NCI-H1105 treated with DMSO at 0.1 percent for 48 hours (cell line): ENCODE results near the gene PREB.
"Not testable (repeated sequence)": the region's sequence is repeated elsewhere in the genome, so short reads cannot be mapped to it uniquely, and the experiment has no call there.

Source experiments
- DNase-seq: peaks from one replicate; lab custom pipeline; 2025; lab: John Stamatoyannopoulos, UW

PREB gene

DNA sequence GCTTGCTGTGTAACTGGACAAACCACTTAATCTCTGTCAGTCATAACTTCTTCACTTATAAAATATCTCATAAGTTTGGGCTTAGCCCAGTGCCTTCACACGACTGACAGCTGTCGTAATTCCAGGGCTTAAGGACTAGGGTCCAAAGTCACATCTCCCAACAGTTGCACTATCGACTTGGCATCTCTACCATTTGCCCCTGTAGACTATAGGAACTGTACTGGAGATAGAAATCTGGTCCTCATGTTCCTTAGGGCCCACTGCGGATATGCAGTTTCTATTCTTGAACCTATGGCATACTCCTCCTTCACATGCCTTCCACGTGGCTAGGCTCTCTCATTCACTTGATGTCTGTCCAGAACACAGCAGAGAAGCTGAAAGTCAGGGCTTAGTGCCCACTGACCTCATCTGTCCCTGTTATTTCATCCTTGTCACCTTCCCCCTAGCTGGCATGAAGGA lies 8.2 kb downstream of the PREB start:
- DNase-seq: no peak

DNA sequence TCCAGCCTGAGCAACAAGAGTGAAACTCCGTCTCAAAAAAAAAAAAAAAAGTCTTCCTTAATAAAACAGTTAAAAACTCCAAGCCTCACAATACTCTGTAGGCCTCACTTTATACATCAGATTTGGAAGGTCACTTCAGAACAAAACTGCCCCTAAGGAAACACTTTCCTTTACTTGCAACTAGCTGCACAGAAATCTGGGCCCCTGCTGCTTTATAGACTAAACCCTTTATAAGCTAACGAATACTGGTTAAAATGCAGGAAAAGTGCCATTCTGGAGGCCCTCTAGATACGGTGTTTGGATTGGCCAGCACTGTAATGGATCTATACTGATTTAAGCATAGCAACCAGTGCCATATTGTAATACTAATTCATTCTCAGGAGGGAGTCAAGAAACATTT lies 9.3 kb downstream of the PREB start:
- no peak for DNase-seq

DNA sequence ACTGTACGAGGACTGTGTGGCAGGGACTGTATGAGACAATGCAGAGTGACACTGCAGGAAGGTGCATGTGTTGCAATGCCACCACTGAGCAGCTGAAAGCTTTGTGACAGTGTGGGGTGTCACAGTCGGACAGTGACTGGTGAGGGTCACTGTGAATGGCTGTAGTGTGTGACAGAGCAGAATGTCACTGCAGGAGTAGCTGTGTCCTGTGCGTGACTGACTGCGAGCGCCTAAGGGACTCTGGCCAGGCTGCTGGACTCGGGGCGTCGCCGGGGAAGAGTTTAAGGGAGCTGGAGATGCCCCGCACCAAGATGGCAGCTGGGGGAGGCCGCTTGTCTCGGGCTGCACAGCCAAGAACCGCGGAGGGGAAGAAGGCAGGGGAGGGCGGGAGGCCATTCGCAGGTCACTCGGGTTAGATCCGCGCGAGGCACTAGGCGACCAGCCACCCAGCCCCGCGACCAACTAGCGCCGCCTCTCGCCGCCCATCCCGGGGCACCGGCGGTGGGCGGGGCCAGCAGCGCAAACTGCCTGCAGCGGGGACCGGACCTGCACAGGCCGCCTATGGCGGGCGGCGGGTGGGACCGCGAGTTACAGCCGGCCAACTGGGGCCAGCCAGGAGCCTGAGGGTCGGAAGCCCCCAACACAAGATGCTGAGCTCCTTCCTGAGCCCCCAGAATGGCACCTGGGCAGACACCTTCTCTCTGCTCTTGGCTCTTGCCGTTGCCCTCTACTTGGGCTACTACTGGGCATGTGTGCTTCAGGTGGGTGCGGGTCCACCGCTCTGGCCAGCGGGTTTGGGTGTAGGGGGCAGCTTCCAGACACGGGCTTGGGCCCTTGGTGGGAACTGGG lies 10.9 kb downstream of the PREB start, which contains the start of gene ABHD1:
Gene ABHD1 (plus strand): TSS at position 514 of the 849 bp plus-strand sequence. CDS start 134 bp downstream, at position 648.
- DNase-seq: peak; percentile 20

DNA sequence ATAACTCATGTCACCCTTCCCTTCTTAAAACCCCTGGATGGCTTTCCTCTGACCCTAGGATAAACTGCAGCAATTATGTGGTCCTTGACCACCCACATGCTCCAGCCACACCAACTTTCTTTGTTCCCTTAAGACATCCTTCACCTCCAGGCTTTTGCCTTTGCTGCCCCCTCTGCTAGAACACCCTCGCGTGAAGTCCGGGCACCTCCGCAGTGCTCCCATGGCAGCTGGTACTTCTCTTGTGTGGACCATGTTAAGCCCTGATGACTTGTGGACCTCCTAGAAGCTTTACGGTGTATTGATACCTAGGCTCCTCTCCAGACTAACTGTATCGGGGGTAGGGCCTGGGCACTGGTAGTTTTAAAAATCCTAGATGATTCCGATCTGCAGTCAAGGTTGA lies 11.6 kb downstream of the PREB start:
- no peak for DNase-seq

DNA sequence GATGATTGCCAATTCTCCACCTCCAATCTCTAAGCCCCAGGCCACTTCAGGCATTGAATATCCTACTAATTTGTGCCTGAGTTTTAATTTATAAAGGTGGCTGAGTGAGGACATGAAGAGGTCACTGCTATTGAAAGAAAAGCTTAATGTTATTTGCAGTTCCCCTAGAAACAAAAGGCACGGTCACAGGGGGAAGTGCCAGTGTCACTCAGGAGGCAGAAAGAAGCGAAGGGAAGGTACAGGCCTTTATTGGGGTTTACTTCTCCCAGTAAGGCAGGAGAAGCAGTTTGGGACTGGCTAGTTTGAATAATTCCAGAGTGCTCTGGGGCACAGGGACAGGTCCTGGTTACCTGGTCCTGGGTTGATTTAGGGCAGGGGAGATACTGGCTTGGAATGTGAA lies 12.5 kb downstream of the PREB start:
- DNase-seq: no peak

DNA sequence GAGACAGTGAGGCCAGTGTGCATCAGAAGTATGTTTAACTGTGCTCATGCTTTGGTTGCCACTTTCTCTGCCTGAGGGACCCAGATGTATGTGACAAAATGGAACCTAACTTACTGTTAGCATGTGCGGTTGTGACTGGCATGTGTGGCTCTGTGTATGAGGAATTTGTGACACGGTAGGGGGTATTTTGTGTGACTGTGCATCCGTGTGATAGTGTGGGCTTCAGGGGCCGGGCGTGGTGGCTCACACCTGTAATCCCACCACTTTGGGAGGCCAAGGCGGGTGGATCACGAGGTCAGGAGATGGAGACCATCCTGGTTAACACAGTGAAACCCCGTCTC lies 15.1 kb downstream of the PREB start:
- DNase-seq: not testable (repeated sequence)

DNA sequence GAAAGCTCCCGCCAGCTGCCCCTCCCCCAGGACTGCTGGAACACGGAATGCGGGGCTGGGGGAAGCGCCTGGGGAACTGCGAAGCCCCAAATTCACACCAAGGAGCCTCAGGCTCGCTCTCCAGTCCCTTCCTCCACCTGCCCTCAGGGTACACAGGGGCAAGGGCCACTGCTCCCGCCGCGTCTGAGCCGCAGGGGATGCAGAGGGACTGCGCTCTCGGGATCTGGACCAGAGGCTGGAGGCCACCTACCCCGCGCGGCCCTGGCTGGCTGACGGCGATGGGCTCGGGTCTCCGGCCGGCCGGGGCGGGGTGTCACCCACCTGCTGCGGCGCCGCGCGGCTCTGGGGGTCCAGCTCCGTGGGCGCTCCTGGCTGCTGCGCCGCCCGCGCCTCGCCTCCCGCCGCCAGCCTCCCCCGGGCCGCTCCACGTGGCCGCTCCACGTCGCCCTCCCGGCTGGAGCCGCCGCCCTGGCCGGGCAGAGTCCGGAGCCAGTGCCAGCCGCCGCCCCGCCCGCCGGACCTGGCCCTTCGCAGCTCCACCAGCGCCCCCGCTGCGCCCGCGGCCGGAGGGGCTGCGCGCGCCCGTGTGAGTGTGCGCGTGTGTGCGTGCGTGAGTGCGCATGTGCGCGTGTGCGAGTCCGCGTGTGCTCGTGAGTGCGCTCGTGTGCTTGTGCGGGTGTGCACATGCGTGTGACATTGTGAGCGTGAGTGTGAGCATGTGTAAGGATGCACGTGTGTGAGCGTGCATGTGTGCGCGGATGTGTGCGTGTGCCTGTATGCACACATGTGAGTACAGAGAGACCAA lies 15.7 kb downstream of the PREB start, which contains the start of gene CGREF1:
Gene CGREF1 (minus strand): TSS at position 604 of the 805 bp plus-strand sequence. CDS start 14,762 bp downstream, outside the sequence.
- DNase-seq: peak; percentile 10

DNA sequence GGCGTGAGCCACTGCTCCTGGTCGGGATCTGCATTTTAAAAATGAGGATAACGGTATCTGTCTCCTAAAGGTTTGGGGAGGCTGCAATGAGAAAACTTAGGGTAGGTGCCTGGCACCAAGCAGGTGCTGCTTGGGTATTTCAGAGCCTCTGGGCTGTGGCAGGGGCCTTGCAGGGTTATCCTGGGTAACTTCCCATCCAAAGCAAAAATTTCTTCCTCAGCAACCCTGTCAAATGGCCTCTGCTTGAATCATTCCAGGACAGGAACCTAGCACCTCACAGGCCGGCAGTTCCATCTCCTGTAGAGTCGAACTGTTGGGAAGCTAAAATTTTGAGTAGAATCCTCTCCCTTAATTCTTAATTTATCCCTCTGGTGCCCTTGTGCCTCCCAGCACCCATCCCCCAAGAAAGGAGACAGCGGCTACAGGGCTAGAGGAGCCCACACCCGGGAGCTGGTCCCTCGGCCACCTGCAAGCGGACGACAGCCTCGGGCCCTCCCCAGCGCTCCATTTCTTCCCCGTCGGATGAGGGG lies 16.4 kb downstream of the PREB start:
- no peak for DNase-seq

DNA sequence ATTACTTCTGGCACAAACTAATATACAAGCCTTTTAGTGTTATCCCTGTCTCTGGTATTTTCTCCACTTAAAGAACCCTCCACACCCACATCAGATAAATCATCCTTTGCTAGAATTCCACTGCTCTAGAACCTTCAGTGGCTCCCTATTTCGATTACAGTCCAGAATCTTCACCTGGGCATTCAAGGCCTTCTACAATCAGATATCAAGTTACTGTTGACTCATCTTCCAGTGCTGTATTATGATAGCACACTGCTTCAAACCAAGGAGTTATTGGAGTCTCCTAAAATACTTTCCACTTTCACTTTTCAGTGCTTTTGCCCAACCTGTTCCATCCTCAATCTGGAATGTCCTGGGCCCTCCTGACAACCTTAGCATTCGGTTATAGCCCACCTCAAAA lies 18.9 kb downstream of the PREB start:
- no peak for DNase-seq

DNA sequence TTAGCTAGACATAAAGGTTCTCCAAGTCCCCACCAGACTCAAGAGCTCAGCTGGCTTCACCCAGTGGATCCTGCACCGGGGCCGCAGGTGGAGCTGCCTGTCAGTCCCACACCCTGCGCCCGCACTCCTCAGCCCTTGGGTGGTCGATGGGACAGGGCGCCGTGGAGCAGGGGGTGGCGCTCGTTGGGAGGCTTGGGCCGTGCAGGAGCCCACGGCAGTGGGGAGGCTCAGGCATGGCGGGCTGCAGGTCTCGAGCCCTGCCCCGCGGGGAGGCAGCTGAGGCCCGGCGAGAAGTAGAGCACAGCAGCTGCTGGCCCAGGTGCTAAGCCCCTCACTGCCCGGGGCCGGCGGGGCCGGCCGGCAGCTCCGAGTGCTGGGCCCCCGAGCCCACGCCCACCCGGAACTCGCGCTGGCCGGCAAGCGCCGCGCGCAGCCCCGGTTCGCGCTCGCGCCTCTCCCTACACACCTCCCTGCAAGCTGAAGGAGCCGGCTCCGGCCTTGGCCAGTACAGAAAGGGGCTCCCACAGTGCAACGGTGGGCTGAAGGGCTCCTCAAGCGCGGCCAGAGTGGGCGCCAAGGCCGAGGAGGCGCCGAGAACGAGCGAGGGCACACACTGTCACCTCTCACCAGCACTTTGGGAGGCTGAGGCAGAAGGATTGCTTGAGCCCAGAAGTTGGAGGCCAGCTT lies 22.9 kb downstream of the PREB start:
- not testable (repeated sequence) for DNase-seq

DNA sequence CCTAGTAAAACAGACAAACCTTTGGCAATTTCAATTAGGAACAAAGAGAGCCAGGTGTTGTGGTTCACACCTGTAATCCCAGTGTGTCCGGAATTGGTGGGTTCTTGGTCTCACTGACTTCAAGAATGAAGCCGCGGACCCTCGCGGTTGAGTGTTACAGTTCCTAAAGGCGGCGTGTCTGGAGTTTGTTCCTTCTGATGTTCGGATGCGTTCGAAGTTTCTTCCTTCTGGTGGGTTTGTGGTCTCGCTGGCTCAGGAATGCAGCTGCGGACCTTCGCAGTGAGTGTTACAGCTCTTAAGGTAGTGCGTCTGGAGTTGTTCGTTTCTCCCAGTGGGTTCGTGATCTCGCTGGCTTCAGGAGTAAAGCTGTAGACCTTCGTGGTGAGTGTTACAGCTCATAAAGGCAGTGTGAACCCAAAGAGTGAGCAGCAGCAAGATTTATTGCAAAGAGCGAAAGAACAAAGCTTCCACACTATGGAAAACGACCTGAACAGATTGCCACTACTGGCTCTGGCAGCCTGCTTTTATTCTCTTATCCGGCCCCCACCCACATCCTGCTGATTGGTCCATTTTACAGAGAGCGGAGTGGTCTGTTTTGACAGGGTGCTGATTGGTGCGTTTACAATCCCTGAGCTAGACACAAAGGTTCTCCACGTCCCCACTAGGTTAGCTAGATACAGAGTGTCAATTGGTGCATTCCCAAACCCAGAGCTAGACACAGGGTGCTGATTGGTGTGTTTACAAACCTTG lies 23.7 kb downstream of the PREB start:
- DNase-seq: not testable (repeated sequence)

DNA sequence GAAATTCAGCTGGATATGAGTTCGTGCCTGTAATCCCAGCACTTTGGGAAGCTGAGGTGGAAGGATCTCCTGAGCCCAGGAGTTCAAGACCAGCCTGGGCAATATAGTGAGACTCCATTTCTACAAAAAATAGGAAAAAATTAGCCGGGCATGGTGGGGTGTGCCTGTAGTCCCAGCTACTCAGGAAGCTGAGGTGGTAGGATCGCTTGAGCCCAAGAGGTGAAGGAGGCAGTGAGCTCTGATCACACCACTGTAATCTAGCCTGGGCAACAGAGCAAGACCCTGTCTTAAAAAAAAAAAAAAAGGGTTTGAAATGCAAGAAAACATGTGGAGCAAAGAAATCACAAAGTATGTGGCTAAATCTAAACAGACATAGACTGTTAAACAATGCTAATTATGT lies 25.4 kb downstream of the PREB start:
- no peak for DNase-seq

DNA sequence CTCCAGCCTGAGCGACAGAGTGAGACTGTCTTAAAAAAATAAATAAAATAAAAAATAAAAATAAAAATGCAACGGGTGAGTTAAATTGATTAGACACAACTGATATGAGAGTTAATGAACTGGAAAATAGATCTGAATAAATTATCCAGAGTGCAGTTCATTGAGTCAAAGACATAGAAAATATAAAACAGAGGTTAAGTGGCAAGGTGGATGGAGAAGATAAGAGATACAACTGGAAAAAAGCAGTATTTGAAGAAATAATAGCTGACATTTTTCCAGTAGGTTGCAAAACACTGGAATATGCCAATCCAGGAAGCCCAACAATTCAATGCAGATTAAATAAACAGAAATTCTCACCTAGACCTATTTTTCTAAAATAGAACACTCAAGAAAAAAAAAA lies 26.2 kb downstream of the PREB start:
- no peak for DNase-seq

DNA sequence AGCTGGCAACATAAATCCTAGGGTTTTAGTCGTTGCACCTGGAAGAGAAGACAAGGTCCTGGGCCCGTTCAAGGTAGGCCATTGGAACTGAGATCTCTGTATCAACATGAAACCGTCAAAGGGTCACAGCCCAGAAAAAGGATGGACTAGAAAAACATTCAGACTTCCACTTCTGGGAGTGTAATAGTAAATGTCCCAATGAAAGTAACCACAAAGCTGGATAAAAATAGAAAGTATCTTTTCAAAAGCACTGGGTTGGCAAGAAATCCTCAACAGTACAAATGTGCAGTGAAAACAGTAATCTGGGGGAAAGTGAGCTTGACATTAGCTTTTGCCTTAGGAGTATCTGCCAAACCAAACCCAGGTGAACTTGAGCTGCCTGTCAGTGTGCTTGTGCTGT lies 28.5 kb downstream of the PREB start:
- no peak for DNase-seq

DNA sequence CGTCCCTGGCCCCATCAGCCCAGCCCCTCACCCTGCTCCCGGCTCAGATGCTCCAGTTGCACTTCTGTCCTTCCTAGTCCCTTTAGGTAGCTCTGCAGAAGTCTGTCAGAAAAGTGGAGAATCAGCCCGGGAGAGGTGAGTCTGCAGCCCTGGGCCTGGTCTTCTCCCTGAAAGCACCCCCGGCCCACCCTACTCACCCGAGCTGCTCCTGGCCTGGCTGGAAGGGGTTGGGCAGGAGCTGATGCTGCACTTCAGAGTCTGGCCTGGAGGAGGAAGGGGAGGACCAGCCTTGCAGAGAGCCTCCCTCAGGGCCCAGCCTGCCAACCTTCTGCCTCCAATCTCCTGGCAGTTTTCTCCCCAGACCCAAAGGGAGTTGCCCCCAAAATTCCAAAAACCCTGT lies 32.1 kb downstream of the PREB start:
- no peak for DNase-seq

DNA sequence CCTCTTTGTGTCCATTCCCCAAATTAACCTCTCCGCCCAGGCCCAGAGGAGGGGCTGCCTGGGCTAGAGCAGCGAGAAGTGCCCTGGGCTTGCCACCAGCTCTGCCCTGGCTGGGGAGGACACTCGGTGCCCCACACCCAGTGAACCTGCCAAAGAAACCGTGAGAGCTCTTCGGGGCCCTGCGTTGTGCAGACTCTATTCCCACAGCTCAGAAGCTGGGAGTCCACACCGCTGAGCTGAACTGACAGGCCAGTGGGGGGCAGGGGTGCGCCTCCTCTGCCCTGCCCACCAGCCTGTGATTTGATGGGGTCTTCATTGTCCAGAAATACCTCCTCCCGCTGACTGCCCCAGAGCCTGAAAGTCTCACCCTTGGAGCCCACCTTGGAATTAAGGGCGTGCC lies 34.4 kb downstream of the PREB start:
- no peak for DNase-seq

DNA sequence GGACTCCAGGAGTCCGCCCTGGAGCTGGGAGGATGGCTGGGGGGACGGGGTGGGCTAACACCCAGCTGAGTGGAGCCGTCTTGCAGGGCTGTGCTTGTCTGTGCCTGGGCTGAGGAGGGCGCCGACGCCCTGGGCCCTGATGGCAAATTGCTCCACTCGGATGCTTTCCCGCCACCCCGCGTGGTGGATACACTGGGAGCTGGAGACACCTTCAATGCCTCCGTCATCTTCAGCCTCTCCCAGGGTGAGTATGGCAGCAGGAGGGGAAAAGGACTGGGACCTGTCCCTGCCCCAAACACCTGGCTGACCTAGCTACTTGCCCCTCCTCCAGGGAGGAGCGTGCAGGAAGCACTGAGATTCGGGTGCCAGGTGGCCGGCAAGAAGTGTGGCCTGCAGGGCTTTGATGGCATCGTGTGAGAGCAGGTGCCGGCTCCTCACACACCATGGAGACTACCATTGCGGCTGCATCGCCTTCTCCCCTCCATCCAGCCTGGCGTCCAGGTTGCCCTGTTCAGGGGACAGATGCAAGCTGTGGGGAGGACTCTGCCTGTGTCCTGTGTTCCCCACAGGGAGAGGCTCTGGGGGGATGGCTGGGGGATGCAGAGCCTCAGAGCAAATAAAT lies 35.0 kb downstream of the PREB start:
- DNase-seq: no peak

DNA sequence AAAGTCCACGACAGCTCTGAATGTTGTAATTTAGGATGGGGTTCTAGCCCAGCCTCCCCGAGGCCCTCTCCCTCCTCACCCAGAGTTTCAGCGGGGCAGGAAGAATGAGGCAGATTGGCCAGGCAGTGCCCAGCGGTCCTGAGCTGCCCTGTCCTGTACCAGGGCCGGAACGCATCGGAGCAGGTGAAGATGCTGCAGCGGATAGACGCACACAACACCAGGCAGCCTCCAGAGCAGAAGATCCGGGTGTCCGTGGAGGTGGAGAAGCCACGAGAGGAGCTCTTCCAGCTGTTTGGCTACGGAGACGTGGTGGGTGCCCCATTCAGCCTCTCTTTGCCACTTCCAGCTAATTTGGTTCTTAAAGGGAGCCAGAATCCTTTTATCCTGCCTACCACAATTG lies 37.1 kb downstream of the PREB start:
- DNase-seq: no peak

DNA sequence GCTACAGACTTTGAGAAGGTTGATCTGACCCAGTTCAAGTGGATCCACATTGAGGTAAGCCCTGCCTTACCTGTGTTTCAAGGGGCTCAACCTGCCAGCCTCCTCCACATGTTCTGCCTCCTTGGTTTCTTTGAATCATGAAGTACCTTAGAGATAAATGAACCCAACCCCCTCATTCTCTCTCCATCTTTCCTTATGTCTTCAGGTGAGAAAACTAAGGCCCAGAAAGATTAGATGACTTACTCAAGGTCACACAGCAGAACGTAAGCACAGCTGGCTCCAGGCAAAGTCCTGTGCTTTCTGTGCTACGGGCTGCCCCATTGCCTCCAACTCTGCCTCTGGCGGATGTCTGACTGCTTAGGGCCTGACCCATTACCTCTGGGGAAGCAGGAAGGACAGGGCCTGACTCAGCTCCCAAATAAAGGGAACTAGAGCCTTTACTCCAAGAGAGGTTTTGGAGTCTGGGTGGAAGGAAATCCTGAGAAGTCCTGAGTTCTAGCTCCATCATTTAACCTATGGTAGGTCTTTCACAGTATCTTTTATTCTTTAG lies 37.6 kb downstream of the PREB start:
- no peak for DNase-seq

DNA sequence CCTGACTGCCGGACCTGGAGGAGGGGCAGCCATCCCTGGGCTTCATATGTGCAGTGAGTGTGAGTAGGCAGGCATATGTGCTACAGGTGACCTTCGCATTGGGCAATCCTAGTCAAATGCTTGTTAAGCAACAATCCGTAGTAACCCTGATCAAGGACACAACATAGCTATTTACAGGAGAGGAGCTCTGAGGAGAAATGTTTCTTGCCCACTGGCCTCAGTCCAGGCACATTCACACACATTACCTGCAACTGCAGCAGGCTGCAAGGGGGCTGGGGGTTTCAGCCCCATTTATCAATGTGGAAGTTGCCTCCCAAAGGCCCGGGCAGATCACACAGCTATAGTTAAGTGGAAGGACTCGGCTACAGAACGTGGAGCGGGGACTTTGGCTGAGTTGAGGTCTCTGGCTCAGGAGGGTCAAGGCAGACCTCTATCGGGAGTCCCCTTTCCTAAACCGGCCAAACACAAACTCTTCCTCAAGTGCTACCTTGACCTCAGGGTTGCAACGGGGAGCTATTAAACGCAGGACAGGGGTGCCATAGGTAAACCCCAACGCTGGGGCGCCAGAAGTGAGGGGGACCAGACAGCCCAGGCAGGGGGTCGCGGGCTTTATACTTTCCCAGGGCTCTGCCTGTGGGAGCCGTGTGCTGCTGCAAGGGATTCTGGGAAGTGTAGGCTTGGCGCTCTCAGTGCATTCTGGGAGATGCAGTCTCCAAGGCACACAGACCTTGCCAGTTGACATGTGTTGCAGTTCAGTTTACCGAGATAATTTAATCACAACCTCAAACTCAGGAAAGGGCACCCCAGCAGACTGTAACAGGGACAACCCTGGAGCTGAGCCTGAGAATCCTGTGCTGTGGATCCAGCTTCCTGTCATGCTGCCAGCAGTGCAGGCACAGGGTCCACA lies 38.4 kb downstream of the PREB start:
- peak; percentile 34 for DNase-seq
